ENCODE measurements around the gene FBXO47.

The FBXO47 gene

DNA sequence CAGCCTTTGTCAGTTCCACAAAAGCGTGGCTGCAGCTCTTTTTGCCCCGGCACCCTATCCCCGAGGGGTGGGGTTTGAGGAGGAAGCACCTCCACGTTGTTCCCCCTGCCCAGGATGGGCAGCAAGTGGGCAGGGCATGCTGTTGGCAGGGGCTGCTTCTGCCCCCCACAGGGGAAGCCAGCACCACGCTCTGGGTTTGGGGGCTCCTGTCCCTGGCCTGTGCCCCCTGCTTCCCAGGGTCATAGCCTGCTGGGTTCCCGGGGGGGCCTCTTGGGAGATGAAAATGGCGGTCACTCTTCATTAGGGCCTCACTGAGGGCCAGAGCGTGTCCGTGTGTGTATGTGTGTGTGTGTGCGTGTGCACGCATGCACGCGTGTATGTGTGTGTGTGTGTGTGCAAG is 74.6 kb downstream of the FBXO47 start:
- H3K4me1 ChIP-seq (ENCODE audit: control insufficient read depth, low read length) = peaks cover 13% of the 10 kb centered on the region
- TF ChIP-seq EZH2phosphoT487 (IDR thresholded peaks at IDR 0.05; ENCODE audit: borderline replicate concordance, low read length) = no peak
- TF ChIP-seq, protein P1, sequence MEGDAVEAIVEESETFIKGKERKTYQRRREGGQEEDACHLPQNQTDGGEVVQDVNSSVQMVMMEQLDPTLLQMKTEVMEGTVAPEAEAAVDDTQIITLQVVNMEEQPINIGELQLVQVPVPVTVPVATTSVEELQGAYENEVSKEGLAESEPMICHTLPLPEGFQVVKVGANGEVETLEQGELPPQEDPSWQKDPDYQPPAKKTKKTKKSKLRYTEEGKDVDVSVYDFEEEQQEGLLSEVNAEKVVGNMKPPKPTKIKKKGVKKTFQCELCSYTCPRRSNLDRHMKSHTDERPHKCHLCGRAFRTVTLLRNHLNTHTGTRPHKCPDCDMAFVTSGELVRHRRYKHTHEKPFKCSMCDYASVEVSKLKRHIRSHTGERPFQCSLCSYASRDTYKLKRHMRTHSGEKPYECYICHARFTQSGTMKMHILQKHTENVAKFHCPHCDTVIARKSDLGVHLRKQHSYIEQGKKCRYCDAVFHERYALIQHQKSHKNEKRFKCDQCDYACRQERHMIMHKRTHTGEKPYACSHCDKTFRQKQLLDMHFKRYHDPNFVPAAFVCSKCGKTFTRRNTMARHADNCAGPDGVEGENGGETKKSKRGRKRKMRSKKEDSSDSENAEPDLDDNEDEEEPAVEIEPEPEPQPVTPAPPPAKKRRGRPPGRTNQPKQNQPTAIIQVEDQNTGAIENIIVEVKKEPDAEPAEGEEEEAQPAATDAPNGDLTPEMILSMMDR (IDR thresholded peaks at IDR 0.05; ENCODE audit: low read depth, low read length, poor library complexity, severe bottlenecking) = no peak
- 0 out of 2 replicates have a peak, but pooled peaks cover 2% of the 10 kb centered on the region for H3F3A ChIP-seq (ENCODE audit: control insufficient read depth, insufficient read depth)
- H3K79me2 ChIP-seq (ENCODE audit: control insufficient read depth, low read length) = 0 out of 2 replicates have a peak, but pooled peaks cover 2% of the 10 kb centered on the region
- peaks cover 45% of the 10 kb centered on the region for H3K36me3 ChIP-seq (ENCODE audit: control insufficient read depth, low read length)
- no peaks in the 10 kb centered on the region for H3K9me3 ChIP-seq (ENCODE audit: control insufficient read depth, insufficient read depth, low read length)
- H3K4me2 ChIP-seq (ENCODE audit: low read length) = no peak overlapping the region
- H3K9me2 ChIP-seq (replicated peaks; ENCODE audit: control insufficient read depth, low read length) = no peaks in the 10 kb centered on the region
- no peak overlapping the region for H3K27ac ChIP-seq (ENCODE audit: low read depth, low read length)
- no peaks in the 10 kb centered on the region for H3K27me3 ChIP-seq (ENCODE audit: control insufficient read depth, low read length)
- no peaks in the 10 kb centered on the region for H4K20me1 ChIP-seq (ENCODE audit: control insufficient read depth, insufficient read depth, low read depth, low read length)
- H3K4me3 ChIP-seq (ENCODE audit: low read length) = no peak overlapping the region

DNA sequence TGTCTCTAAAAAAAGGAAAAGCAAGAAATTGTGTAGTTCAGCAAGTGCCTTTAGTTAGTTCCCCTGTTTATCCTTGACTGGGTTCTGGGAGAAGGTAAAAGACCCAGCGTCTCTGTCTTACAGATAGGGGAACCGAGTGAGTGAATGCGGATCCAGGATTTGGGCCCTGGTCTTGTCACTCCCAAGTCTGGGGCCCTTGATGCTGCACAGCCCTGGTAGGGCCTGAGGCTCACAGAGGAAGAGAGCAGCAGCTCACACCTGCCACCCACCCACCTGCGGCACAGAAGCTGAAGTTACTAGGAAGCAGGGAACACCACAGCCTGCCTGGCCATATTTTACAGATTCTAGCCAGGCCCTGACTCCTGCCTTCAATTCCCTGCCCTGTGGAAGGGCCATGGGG is 75.1 kb downstream of the FBXO47 start:
- no peak for TF ChIP-seq EZH2phosphoT487 (IDR thresholded peaks at IDR 0.05; ENCODE audit: borderline replicate concordance, low read length)
- TF ChIP-seq, protein P1 (IDR thresholded peaks at IDR 0.05; ENCODE audit: low read depth, low read length, poor library complexity, severe bottlenecking) = no peak
- no peaks in the 10 kb centered on the region for H4K20me1 ChIP-seq (ENCODE audit: control insufficient read depth, insufficient read depth, low read depth, low read length)
- H3K9me2 ChIP-seq (replicated peaks; ENCODE audit: control insufficient read depth, low read length) = no peaks in the 10 kb centered on the region
- H3K36me3 ChIP-seq (ENCODE audit: control insufficient read depth, low read length) = peaks cover 46% of the 10 kb centered on the region
- H3K4me1 ChIP-seq (ENCODE audit: control insufficient read depth, low read length) = peaks cover 8% of the 10 kb centered on the region
- H3K79me2 ChIP-seq (ENCODE audit: control insufficient read depth, low read length) = peaks cover 4% of the 10 kb centered on the region
- H3K9me3 ChIP-seq (ENCODE audit: control insufficient read depth, insufficient read depth, low read length) = no peaks in the 10 kb centered on the region
- H3K27me3 ChIP-seq (ENCODE audit: control insufficient read depth, low read length) = no peaks in the 10 kb centered on the region
- no peak overlapping the region for H3K4me3 ChIP-seq (ENCODE audit: low read length)
- H3K27ac ChIP-seq (ENCODE audit: low read depth, low read length) = no peak overlapping the region
- H3F3A ChIP-seq (ENCODE audit: control insufficient read depth, insufficient read depth) = 0 out of 2 replicates have a peak, but pooled peaks cover 2% of the 10 kb centered on the region
- H3K4me2 ChIP-seq (ENCODE audit: low read length) = no peak overlapping the region

DNA sequence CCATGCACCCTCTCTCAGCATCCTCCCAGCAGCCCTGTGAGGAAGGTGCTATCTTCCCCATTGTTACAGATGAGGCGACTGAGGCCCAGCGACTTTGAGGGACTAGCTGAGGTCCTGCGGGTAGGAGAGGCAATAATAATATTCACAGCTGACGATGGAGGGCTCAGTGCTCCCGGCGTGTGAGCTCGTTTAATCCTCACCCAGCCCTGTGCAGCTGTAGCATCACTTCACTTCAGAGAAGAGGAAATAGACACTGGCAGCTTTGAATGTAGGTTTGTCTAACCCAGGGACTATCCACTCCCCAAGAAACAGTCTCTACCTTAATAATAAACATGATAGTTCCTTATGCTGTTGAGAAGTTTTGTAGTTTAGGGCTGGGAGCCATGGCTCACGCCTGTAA is 75.8 kb downstream of the FBXO47 start:
- H3K79me2 ChIP-seq (ENCODE audit: control insufficient read depth, low read length) = peaks cover 8% of the 10 kb centered on the region
- no peak overlapping the region for H3K4me3 ChIP-seq (ENCODE audit: low read length)
- H3K9me3 ChIP-seq (ENCODE audit: control insufficient read depth, insufficient read depth, low read length) = no peaks in the 10 kb centered on the region
- H3K36me3 ChIP-seq (ENCODE audit: control insufficient read depth, low read length) = peaks cover 45% of the 10 kb centered on the region
- peaks cover 5% of the 10 kb centered on the region; the same call in 1 of the 2 replicates for H3K4me1 ChIP-seq (ENCODE audit: control insufficient read depth, low read length)
- no peaks in the 10 kb centered on the region for H3K27me3 ChIP-seq (ENCODE audit: control insufficient read depth, low read length)
- 0 out of 2 replicates have a peak, but pooled peaks cover 2% of the 10 kb centered on the region for H3F3A ChIP-seq (ENCODE audit: control insufficient read depth, insufficient read depth)
- no peaks in the 10 kb centered on the region for H4K20me1 ChIP-seq (ENCODE audit: control insufficient read depth, insufficient read depth, low read depth, low read length)
- TF ChIP-seq, protein P1 (IDR thresholded peaks at IDR 0.05; ENCODE audit: low read depth, low read length, poor library complexity, severe bottlenecking) = no peak
- TF ChIP-seq EZH2phosphoT487 (IDR thresholded peaks at IDR 0.05; ENCODE audit: borderline replicate concordance, low read length) = no peak
- H3K4me2 ChIP-seq (ENCODE audit: low read length) = no peak overlapping the region
- H3K27ac ChIP-seq (ENCODE audit: low read depth, low read length) = no peak overlapping the region
- H3K9me2 ChIP-seq (replicated peaks; ENCODE audit: control insufficient read depth, low read length) = no peaks in the 10 kb centered on the region
